A172 (cell line): ENCODE data around the gene KRTAP13-4. TPM values are rescaled to one million over a fixed set of nuclear protein-coding genes. Genes with fewer than 3 reads are reported as not detected.
A peak's percentile ranks its signal among the peaks of the same experiment; 100 is the strongest.

Source experiments
- DNase-seq: peaks from one replicate; pipeline ENCODE4 v3.0.0-alpha.2; 2015; ENCODE audit warnings: low spot score
- total RNA-seq: library from RNA; depleted of rRNA; stranded (reverse); fragments of >200 nt; shearing (Covaris generic); gene quantifications from 2 replicates; pipeline ENCODE4 v1.2.3, GENCODE V29; 2014; rRNA removed

Gene KRTAP13-4, protein sequence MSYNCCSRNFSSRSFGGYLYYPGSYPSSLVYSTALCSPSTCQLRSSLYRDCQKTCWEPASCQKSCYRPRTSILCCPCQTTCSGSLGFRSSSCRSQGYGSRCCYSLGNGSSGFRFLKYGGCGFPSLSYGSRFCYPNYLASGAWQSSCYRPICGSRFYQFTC
- not detected in 2 replicates for total RNA-seq

DNA sequence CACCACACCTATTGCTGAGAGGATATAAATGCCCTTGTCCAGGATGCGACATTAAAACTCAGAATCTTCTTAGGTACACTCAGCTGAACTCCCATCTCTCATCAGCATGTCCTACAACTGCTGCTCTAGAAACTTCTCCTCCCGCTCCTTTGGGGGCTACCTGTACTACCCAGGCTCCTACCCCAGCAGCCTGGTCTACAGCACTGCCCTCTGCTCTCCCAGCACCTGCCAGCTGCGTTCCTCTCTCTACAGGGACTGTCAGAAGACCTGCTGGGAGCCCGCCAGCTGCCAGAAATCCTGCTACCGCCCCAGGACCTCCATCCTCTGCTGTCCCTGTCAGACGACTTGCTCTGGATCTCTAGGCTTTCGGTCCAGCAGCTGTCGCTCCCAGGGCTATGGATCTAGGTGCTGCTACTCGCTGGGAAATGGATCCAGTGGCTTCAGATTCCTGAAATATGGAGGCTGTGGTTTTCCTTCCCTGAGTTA, at the start of gene KRTAP13-4:
KRTAP13-4 (plus strand) TSS at position 51 of the 486 bp plus-strand sequence; CDS start at position 107, 56 bp downstream.
- no peak for DNase-seq

DNA sequence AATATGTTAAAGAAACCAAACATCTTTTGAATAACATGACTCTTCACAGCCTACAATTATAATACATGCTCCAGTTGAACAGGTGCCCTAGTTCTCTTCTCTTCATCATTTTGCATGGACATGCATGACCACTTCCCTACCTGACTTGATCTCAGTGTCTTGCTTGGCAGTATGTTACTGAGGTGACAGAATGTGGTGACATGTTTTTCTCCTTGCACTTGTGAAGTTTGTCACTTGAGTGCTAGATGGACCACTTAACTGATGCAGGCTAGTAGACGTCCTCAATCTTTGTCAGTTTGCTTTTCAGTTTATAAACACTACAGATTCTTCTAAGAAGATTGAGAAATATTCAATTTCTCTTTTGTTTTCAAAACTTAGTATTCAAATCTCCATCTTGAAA, 47.8 kb upstream of the KRTAP13-4 start:
- no peak for DNase-seq

DNA sequence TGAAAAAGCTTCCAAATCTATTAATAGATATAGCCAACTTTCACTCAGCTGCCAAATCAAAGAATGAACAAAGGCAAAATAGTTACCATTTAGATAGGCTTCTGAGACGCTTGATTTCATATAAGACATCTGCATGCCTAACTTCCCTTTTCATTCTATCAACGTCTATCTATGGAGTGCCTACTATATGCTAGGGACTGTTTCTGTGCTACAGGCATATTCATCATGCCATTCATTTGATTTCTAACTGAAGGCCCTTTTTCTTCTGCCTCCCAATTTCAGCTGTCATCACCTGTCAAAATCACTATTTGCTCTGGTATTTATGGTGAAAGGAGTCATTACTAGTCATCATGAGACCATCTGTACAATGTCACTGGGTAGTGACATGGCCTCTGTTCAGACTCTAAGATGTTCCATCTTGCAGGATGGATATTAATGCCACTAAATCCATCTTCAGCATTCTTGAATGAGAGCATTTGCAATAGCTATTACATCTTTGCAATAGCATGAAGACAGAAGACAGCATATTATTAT, 38.5 kb upstream of the KRTAP13-4 start:
- no peak for DNase-seq

DNA sequence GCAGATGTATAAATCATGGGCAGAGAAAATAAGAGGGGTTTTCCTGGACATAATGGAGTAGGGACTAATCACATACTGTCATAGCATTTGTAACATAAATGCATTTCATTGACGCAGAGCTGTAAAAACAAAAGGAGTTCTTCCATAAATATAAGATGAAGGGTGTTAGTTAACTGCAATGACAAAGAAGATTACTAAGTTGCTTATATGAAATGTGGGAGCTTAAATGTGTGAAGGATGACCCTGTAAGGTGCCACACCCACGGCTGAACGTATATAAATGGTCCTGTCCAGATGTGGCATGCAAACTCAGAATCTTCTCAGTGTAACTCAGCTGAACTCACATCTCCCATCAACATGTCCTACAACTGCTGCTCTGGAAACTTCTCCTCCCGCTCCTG, 34.3 kb upstream of the KRTAP13-4 start, which contains the start of gene KRTAP13-1:
KRTAP13-1 (plus strand) TSS at position 301 of the 400 bp plus-strand sequence; CDS start at position 357, 56 bp downstream.
- DNase-seq, result no peak

DNA sequence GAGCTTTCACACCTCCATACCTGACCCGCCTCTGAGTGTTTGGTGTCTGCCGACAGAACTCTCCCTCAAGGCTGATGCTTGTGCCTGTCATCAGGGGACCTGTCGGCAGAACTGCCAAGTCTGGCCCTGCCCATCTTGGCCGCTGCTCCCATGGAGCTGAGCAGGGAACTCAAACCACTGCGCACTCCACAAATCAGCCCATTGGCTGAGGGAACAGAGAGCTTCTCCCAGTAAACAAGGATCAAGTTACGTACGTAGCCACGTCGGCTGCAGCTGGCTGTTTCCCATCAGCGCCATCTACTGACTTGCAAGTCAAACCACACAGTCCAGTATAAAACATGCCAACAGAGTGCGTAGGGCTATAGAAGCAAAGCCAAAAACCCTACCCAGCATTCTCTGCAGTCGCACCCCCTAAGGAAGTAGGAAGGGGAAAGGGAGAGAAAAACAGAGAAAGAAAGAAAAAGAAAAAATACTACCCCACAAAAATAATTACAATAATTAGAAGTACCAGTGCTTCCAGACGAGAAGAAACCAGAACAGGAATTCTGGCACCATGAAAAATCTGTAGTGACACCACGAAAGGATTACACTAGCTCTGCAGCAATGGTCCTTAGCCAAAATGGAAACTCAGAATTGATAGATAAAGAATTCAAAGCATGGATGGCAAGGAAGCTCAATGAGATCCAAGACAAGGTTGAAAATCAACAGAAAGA, 21.1 kb upstream of the KRTAP13-4 start:
- DNase-seq, result peak; percentile 60

DNA sequence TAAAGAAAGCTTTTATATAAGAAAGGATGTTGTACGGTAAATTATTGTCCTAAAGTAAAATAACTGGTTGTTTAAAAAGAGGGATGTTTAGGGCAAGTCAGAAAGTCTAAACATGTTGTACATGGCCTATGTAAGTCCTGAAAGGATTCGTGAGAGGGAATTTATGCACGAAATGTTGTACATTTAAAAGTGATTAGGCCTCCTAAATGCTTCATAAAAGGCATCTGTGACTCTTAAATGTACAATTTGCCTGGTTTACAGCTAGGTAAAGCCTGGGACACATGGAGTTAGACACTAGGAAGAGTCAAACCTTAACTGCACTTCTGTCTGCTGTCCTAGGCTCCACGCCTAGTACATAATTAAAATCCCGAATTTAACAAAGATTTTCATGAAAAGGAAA, 14.0 kb upstream of the KRTAP13-4 start:
- no peak for DNase-seq

DNA sequence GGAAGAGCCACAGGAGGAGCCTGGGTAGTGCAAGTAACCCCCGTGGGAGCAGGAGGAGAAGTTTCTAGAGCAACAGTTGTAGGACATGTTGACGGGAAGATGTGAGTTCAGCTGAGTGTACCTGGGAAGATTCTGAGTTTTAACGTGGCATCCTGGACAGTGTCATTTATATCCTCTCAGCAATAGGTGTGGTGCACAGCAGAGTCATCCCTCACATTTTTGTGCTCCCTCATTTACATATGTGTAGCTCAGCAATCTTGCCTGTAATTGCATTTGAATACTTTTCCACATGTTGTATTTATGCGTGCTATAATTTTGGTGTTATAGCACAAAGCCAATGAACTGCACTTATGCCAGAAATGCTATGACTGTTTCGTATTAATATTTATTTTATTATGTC, 4.2 kb upstream of the KRTAP13-4 start, which contains the start of gene KRTAP13-3:
KRTAP13-3 (minus strand) TSS at position 101 of the 400 bp plus-strand sequence; CDS start at position 87, 14 bp downstream.
- DNase-seq, result no peak

DNA sequence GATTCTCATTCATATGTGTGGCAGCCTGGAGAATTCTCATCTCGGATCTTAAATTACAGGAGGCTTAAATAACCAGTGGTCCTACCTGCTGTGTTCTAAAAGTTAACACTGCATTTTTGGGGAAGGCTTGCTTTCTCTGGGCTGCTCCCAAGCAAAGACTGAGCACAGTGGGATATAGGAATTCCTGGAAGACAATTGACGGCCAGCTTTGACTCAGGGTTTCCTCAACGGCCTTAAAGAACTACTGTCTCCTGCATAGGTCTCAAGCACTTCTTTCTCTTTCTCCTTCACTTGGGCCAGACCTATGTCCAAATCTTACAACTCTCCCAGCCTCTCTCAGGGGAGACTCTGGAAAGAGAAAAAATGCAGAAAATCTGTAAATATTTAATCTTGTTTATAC, 3.3 kb upstream of the KRTAP13-4 start:
- DNase-seq, result no peak

DNA sequence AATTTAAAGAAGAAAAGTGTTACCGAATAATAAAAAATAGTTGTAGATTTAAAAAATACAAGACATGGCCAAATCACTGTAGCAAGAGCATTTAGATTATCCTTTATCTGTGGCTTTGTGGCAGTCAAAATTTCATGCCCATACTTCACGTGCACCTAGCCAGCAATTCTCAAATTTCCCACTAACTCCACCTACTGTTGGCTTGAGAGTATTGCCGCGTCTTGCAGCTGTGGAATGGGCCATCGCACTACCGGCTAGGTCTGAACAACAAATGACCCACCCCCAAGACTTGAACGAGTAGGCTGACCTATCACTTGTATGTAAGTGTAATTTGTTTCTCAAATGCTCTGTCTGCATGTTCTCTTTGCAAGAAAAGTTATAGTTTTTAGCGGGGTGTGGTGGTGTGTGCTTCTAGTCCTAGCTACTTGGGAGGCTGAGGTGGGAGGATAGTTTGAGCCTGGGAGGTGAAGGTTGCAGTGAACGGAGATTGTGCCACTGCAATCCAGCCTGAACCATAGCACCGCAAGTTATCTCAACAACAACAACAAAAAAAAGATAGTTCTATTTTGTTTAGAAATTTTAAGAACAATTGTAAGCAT, 4.1 kb downstream of the KRTAP13-4 start:
- peak; percentile 35 for DNase-seq

DNA sequence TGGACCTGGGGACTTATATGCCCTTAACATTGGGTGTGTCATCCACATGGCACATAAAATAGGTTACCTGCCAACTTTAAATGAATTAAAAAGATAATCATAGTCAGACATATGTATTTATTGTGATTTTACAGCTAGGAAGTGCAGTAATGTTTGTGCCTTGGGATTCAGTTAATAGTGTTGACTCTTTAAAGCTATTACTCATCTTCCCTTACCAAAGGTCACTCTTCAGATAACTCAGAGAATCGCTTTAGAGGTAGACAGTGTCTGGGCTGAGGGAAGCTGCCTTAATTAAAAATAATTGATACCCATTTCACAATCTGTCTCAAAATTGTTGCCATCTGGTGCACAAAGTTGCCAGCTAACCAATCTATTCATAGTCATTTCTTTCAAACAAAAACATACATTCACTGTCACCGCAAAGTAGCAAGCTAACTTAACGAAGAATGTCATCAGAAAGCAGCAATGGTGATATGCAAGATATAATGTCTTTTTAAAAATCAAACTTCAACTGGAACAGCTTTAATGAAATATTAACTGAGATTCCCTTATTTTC, 7.1 kb downstream of the KRTAP13-4 start:
- DNase-seq, result no peak

DNA sequence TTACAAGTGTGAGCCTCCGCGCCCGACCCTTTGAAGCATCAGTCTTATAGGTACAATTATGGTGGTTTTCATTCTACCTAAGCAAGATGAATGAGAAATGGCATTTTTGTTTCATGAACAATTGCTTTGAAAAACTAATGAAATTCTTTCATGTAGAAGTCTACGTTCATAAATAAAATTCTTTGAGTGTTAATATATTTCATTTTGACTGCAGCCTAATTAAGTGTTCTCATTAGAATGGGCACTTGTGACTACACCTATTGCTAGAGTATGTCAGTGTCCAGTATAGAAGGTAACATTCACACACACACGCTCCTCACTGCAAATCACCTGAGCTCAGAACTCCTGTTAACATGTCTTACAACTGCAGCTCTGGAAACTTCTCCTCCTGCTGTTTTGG, 10.0 kb downstream of the KRTAP13-4 start, which contains the start of gene KRTAP15-1:
KRTAP15-1 (plus strand) TSS at position 301 of the 400 bp plus-strand sequence; CDS start at position 354, 53 bp downstream.
- no peak for DNase-seq

DNA sequence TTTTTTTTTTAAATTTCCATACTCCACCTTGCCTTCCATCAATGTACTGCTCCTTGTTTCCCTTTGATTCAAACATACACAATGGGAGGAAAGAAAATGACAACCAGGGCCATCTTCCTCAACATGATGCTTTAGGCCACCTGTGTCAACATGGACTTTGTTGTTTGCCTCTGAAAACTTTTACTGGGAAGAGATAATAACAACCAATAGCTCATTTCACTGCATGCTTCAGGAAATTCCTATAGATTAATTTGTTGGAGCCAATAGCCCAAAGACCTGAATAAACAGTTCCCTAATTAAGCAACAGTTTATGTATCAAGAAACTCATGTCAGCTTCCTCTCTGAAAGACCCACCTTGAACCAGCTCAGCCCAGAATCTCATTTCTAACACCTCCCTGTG, 13.2 kb downstream of the KRTAP13-4 start:
- DNase-seq, result no peak

DNA sequence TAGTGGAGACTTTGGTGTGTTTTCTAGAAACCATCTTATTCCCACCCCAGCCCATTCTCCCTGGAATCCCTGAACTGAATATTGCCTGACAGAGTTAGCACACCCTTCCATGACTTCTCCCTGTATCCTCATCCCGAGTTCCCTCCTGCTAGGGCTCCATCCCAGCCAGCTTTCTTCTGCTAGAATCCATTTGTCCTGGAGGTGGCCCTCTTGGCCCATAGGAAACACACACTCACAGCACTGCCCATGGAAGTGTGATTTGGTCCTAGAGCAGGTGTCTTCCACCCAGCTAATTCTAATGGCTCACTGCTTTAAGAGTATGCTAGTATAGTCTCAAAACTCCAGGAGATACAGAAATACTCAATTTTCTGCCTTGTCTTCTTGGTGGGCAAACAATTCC, 14.2 kb downstream of the KRTAP13-4 start:
- no peak for DNase-seq

DNA sequence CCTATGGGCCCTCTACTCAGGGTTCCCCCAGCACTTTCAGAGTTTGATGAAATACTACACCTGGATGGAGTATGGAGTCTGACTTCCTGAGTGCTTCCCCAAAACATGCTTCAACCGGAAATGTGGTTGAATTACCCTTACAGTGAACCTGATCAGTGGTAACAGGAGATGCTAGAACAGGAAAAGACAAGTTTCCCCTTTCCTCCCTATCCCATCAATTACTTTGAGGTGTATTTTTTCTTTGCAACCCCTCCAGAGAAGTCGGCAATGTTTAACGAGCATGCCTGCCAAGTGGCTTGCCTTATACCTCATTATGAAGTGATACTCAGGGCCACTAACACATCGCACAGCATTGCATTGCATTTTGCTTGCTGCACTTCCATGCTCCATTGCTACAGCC, 17.0 kb downstream of the KRTAP13-4 start:
- DNase-seq, result no peak

DNA sequence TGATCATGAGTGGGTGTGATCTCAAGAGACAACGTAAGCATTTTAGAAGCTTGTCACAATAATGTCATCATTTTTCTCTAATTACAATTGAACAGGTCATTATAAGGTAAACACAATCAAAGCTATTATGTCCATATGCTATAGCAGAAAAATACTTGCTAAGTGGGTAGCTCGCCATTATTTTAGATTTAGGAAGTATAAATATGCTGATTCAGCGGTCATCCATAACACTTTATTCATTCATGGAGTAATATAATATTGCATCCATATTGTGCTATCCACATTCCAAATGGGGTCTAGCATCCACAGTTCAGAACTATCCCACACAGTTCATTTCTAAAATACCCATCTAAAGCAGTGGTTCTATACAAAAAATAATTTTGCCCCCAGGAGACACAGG, 18.5 kb downstream of the KRTAP13-4 start:
- no peak for DNase-seq

DNA sequence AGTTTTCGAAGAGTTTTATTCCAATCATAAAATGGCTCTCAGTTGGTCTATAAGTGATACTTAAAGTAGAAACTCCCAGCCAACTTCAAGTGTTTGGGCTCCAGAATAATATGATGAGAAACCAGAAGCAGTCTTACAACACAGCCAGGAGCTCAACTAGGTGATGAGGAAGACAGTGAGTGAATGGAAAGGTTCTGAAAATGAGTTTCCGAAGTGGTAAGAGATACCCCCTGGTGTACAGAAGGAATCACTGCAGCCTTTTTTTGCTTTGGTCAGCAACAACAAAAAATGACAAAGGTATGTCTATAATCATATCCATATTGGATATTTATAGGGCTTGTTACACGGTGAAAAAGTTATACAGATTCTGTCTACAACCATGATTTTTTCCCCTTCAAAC, 33.7 kb downstream of the KRTAP13-4 start:
- DNase-seq, result peak; percentile 4

DNA sequence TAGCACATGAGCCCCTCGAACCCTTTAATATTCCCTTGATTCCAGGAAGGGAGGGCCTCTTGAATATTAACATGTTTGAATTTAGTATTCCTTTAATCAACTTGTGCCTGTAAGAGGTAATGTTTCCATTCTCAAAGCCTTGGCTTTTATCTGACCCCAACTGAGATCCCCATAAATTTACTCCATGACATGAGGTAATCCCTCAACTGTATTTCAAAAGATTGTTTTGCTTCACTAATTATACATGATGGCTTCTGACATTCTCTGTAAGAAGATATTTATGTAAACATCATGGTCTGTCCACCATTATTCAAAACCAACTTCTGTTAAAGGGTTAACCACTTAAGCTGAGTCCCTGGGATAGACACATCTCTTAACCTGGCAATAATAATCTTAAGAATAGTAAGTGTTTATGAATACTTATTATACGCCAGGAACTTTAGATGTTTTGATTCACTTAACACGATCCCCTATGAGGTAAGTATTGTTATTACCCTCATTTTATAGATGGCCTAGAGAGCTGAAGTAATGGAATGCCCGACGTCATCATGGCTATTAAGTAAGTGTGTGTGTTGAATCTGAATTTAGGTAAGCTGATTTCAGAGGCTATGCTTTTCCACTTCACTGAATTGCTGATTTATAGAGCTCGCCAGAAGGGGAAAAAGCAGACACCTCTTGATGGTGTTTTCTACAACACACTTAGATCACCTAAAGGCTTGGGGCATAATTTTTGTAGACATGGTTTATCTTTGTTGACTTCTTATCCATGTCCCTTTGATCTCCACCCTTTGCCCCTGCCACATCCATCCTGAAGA, 39.1 kb downstream of the KRTAP13-4 start:
- DNase-seq, result no peak

DNA sequence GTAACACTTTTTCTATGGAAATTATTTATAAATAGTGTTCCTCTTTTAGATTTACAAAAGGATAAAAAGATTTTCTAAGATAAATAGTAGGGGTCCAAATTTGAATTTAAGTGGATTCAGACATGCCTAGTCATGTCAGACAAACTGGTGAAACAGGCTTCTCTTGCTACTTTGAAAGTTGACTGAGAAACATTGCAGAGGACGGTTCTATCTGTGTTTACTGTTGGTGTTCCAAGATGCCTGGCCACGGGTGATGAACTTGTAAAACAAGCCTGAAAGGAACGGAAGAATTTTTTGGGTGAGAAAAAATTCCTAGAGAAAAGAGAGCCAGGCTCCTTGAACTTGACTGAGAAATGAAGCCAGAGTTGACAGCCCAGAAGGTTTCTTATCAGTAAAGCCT, 48.0 kb downstream of the KRTAP13-4 start:
- DNase-seq, result no peak

DNA sequence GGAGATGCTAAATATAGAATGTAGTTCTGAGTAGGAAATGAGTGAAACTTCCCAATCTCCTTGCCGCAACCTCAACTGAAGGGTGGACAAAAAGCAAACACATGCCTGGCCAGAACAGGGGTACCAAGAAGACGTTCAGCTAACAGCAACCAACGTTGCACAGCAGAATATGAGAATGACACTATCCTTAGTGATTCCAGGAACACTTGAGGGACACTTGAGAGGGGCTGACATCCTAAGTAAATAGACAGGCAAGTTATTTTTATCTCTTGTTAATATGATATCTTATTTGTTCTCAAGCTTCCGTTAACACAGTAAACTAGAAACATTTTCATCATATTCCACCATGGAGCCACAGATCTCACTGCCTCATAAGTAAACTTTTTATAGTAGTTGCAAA, 49.2 kb downstream of the KRTAP13-4 start:
- no peak for DNase-seq

DNA sequence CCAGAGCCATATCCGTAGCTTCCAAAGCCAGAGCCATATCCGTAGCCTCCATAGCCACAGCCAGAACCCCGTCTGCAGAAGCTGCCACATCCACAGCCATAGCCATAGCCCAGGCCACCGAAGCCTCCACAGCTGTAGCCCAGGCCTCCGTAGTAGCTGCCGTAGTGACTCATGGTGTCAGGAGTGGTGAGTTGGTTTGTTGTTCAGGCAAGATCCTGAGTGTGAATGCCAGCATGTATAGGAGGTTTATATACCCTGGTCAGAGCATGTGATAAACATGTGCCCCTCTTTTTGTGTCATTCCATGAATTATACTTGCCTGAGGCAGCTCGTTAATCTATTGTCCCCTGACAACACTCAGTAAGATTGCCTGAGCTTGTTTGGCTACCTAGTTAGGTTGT, 50.1 kb downstream of the KRTAP13-4 start, which contains the start of gene KRTAP19-1:
KRTAP19-1 (minus strand) TSS at position 223 of the 400 bp plus-strand sequence; CDS start at position 173, 50 bp downstream.
- DNase-seq, result no peak
